ENCODE data around the gene ARHGDIB. TPM values are rescaled to one million over a fixed set of nuclear protein-coding genes. Genes with fewer than 3 reads are reported as not detected.

Gene ARHGDIB
- 10 to 100 TPM; 20.6 to 88.6 (median 44.0) TPM for total RNA-seq

- H3K27me3 ChIP-seq, result no peaks in the 10 kb centered on the region
- in situ Hi-C loops (cut with MboI; ENCODE audit: low sequenced_read_pairs in 4 of 4) (no loop called here), intact Hi-C loops (cut with DNase I; ENCODE audit: low total_unique reads) (no loop called here)
- no peak for TF ChIP-seq CTCF (IDR thresholded peaks at IDR 0.05 in 4 of 5, conservative IDR thresholded peaks at IDR 0.05 in 1 of 5)
- peak; percentile 3 to 15 for TF ChIP-seq POLR2A (IDR thresholded peaks at IDR 0.05)
- no peaks in the 10 kb centered on the region for H3K36me3 ChIP-seq
- peak within 1 kb of the TSS; percentile 36 to 51 (median 44) for H3K4me3 ChIP-seq
- no peaks in the 10 kb centered on the region for H3K9me3 ChIP-seq
- ATAC-seq (peak; percentile 48 to 70), DNase-seq (peak; percentile 13 to 25)
- H3K4me1 ChIP-seq, result no peaks in the 10 kb centered on the region
- peak within 1 kb of the TSS; percentile 66 to 72 (median 69) for H3K27ac ChIP-seq
Measured at GRCh38 chr12:14961466-14962152, at the start of gene ARHGDIB. ARHGDIB (minus strand) TSS chr12:14961601; CDS start chr12:14950712, 10,889 bp downstream.

GRCh38 chr12:15011162-15011561 lies 49.8 kb upstream of the ARHGDIB start:
- no peak for TF ChIP-seq CTCF (IDR thresholded peaks at IDR 0.05 in 4 of 5, conservative IDR thresholded peaks at IDR 0.05 in 1 of 5)
- TF ChIP-seq POLR2A (IDR thresholded peaks at IDR 0.05), result no peak
- no peaks in the 10 kb centered on the region for H3K27me3 ChIP-seq
- no peak for DNase-seq
- no peak for ATAC-seq
- H3K4me3 ChIP-seq, result no peak overlapping the region
- in situ Hi-C loops (cut with MboI; ENCODE audit: low sequenced_read_pairs in 4 of 4), result no loop called here
- no peaks in the 10 kb centered on the region for H3K36me3 ChIP-seq
- H3K4me1 ChIP-seq, result no peaks in the 10 kb centered on the region
- no peaks in the 10 kb centered on the region for H3K9me3 ChIP-seq
- no peak overlapping the region for H3K27ac ChIP-seq
- intact Hi-C loops (cut with DNase I; ENCODE audit: low total_unique reads), result no loop called here

- intact Hi-C loops (cut with DNase I; ENCODE audit: low total_unique reads), result loop anchor here (5.0 to 10.0 kb wide), 3 partner anchors 117 to 270 kb away; partner anchors contain the start of gene RERG
Measured at GRCh38 chr12:15007551-15007950, 46.1 kb upstream of the ARHGDIB start.

GRCh38 chr12:15005064-15005463 lies 43.7 kb upstream of the ARHGDIB start:
- intact Hi-C loops (cut with DNase I; ENCODE audit: low total_unique reads) (loop anchor here (5.0 to 10.0 kb wide), 3 partner anchors 120 to 272 kb away; partner anchors contain the start of gene RERG), in situ Hi-C loops (cut with MboI; ENCODE audit: low sequenced_read_pairs in 4 of 4) (no loop called here)
- TF ChIP-seq CTCF (IDR thresholded peaks at IDR 0.05 in 4 of 5, conservative IDR thresholded peaks at IDR 0.05 in 1 of 5), result no peak
- TF ChIP-seq POLR2A (IDR thresholded peaks at IDR 0.05), result no peak
- Histone ChIP-seq H3K27ac (no peak overlapping the region), H3K4me1 (peaks cover 20 to 24% of the 10 kb centered on the region in 2 donors), H3K9me3 (no peaks in the 10 kb centered on the region), H3K36me3 (no peaks in the 10 kb centered on the region), H3K4me3 (no peak overlapping the region), H3K27me3 (no peaks in the 10 kb centered on the region)
- ATAC-seq (no peak), DNase-seq (no peak)

More at GRCh38 chr12:15007551-15007950, 46.1 kb upstream of the ARHGDIB start:
- in situ Hi-C loops (cut with MboI; ENCODE audit: low sequenced_read_pairs in 4 of 4), result no loop called here
- Histone ChIP-seq H3K27ac (peak overlapping the region in 1 of 4 donors; percentile 2), H3K4me3 (no peak overlapping the region), H3K36me3 (no peaks in the 10 kb centered on the region), H3K4me1 (peaks cover 0 to 4% of the 10 kb centered on the region in 2 donors), H3K27me3 (no peaks in the 10 kb centered on the region), H3K9me3 (no peaks in the 10 kb centered on the region)
- ATAC-seq (no peak), DNase-seq (no peak)
- TF ChIP-seq POLR2A (IDR thresholded peaks at IDR 0.05), result no peak
- no peak for TF ChIP-seq CTCF (IDR thresholded peaks at IDR 0.05 in 4 of 5, conservative IDR thresholded peaks at IDR 0.05 in 1 of 5)

Data from gastrocnemius medialis (tissue), 4 donors.